Right forelimb (tissue), 1 donor: ENCODE results near the gene FOXN3.
"Not testable (repeated sequence)": the region's sequence is repeated elsewhere in the genome, so short reads cannot be mapped to it uniquely, and the experiment has no call there.

ENCODE experiments used
- DNase-seq: peaks from one replicate; pipeline ENCODE4 v3.0.0-alpha.2; 2018

FOXN3 gene

DNA sequence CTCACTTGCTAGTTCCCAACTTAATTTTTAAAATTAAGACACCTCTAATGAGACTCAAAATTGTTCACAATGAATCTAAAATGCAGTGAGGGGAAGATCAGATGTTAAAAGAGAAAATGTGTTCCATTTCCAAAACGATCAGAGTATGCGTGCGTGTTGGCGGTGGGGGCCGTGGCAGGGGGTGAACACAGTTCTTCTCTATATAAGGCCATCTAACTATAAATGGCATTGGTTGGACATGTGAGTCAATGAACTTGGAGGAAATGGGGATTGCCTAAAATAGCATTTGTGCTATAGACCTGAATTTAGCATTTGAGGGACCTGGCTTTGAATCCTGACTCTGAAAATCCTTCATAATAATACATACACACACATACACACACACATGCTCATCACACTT is 149.4 kb downstream of the FOXN3 start:
- DNase-seq = no peak

DNA sequence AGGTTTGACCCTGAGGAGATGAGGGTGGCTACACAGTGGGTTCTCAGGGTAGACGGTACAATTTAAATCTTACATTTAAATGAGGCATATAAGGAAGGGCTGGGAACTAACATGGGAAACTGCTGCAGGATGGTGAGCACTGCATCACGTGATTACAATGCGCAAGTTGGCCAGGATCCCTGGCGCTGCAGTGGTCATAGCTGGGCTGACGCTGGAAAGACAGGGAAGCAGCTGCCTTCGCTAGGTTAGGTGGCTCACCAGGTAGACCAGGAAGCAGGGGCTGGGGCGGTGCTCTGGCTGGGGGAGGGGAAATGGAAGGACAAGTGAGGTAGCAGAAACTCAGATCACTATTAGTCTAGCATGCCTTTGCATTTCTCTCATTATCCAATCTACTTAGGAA is 149.9 kb downstream of the FOXN3 start:
- DNase-seq = no peak

DNA sequence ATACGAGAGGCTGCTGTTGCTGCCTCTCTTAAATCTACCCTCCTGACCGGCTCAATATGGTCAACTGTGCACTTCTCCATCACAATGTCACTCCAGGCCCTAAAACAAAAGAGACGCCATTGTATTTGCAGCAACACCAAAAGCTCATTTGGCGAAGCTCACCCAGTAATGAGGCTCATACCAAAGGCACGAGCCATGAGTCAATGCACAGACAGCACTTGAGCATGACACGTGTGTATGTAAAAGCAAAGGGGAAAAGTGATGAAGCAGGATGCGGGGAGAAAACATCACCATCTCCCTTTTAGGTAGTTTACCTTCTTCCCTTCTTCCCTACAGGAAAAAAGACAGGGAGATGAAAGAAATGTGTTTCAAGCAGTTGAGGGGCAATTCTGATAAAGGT is 150.3 kb downstream of the FOXN3 start:
- DNase-seq = no peak

- DNase-seq = no peak
These were observed 151.8 kb downstream of the FOXN3 start for GRCh38 chr14:89265234-89265633.

- no peak for DNase-seq
These were observed 152.7 kb downstream of the FOXN3 start for GRCh38 chr14:89264196-89264800.

DNA sequence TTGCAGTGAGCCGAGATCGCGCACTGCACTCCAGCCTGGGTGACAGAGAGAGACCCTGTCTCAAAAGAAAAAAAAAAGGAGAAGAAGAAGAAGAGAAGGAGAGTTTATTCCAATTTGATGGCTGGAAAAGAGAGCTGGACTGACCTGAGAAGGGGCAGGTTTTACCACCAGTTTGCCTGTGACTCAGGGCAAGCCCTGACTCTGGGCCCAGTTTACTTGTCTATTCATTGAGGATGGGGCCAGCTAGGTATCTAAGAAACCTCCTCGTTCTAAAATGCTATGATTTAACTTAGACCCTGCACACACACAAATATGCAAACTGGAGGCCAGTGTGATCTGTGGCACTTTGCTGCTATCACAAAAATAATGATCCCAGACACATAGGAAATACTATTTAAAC is 155.0 kb downstream of the FOXN3 start:
- DNase-seq = no peak

- DNase-seq = no peak
These were observed 156.1 kb downstream of the FOXN3 start for GRCh38 chr14:89260898-89261297.

GRCh38 chr14:89259951-89260609 is 157.0 kb downstream of the FOXN3 start:
- DNase-seq = no peak

DNA sequence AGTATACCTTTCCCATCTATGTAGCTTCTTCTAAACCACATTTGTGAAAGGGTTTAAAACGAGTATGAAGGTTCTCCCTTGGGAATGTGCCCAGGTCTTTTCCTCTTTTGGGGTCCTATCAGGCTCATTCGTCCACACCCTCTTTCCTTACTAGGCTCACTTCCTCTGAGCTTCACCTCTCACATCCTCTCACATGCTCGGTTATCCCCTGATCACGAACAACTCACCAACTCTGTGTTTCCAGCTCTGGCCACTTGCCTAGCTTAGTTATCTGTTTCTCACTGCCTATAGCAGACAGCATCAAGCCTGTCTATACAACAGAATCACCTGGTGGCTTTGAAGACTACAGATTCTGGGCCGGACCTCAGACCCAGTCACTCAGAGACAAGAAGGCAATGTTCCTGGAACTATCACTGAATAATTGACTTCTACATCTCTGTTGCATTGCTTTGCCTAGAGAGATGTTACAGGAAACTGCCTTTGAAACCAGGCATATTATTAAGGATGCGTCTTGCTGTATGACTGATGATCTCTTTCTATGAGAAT is 158.2 kb downstream of the FOXN3 start:
- no peak for DNase-seq

- no peak for DNase-seq
These were observed 160.1 kb downstream of the FOXN3 start for GRCh38 chr14:89256951-89257350.

- no peak for DNase-seq
These were observed 160.8 kb downstream of the FOXN3 start for GRCh38 chr14:89256283-89256682.

- DNase-seq = no peak
These were observed 161.2 kb downstream of the FOXN3 start for GRCh38 chr14:89255852-89256251.

GRCh38 chr14:89255012-89255411 is 162.0 kb downstream of the FOXN3 start:
- DNase-seq = no peak

DNA sequence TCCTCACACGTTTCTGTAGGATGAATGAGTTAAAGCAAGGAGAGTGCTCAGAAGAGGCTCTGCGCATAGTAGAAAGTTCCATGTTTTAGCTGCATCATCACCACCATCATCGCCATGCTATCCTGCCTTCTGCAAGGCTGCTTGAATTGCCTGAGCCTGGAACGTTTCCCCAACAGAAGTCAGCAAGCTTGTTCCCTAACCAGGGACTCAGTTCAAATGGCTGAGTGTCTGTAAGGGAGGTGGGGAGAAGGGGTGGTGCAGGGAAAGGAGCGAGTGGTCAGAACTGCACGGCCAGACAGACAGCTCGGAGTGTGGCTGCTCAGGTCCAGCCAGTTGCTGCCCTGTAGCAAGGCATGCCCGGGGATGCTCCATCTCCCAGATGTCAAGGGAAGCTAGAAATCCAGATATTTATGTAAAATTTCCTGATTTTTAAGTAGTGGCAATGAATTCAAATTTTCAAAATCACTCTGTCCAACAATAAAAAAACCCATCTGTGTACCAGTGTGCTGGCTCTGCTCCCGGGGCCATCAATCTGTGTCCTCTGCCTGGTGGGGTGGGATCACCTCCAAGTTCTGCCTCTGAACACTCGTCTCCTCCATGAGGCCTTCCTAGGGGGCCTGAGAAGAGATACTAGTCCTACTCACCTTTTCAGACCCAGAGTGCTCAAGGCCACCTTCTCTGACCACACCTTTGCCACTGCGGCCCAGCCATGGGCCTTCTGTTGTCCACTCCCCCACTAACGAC is 162.7 kb downstream of the FOXN3 start:
- DNase-seq = no peak

- no peak for DNase-seq
These were observed 164.0 kb downstream of the FOXN3 start for GRCh38 chr14:89252887-89253532.

GRCh38 chr14:89251061-89251460 is 166.0 kb downstream of the FOXN3 start:
- no peak for DNase-seq

DNA sequence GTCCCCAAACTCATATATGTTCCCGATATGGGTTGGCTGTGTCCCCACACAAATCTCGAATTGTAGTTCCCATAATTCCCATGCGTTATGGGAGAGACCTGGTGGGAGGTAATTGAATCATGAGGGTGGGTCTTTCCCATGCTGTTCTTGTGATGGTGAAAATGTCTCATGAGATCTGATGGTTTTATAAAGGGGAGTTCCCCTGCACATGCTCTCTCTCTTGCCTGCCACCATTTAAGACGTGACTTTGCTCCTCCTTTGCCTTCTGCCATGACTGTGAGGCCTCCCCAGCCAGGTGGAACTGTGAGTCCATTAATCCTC is 166.4 kb downstream of the FOXN3 start:
- not testable (repeated sequence) for DNase-seq

DNA sequence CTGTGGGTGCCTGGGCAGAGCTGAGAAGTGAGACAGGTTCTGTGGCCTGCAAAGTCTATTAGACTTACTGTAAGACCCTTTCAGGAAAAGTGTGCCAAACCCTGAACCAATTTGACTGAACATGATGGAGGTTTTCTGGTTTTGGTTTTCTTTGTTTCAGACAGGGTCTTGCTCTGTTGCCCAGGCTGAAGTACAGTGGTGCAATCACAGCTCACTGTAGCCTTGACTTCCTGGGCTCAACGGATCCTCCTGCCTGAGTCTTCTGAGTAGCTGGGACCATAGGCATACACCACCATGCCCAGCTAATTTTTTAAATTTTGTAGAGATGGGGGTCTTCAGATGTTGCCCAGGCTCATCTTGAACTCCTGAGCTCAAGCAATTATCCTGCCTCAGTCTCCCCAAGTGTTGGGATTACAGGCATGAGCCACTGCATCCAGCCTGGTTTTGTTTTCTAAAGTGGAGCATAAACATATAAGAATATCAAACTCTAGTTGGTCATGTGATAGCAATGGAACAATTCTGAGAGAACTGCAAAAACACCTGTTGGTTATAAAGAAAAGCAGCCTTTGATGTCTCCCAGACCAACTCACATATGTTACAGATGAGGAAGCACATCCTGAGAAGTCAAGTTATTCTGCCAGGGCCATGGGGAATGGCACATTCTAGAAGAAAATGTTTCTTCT is 166.9 kb downstream of the FOXN3 start:
- no peak for DNase-seq

DNA sequence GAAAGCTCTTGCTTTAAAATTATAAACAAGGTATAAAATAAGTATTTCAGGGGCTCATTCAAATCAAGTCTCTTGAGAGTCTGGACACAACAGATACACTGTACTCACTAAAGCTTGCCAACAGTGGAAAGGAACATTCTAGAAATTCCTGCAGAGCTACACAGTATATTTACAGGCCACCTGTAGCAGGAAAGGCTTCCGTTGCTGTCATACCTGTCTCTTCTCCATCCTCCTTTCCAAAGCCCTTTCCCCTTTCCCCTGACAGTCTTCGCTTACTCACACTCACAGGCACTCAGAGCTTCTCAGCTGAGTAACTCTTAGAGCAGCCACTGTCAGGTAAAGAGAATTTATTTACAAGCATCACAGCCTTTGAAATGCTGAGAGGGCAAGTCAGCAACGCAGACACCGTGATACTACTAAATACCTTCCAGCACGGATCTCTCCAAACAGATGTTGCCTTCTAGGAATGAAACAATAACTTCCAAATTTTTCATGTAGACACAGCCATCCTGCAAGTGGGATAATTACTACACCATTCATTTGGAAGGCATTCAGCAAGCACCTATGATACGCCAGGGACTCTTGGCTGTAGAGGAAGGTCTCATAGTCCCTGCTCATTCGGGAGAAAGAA is 167.9 kb downstream of the FOXN3 start:
- DNase-seq = no peak

- DNase-seq = no peak
These were observed 168.5 kb downstream of the FOXN3 start for GRCh38 chr14:89248411-89249064.

GRCh38 chr14:89247457-89248122 is 169.4 kb downstream of the FOXN3 start:
- DNase-seq = no peak
